GM12878 (cell line): Measurements from ENCODE around the gene SUSD2. TPM values are rescaled to one million over a fixed set of nuclear protein-coding genes. Genes with fewer than 3 reads are reported as not detected.

Experiments used
- ASH2L ChIP-seq: fragments of 300-600, 200-600 bp; sonication (generic); IDR thresholded peaks from 2 replicates; pipeline ENCODE4 v1.6.1; 2017; ENCODE audit warnings: low read depth, mild to moderate bottlenecking, borderline replicate concordance
- BCLAF1 ChIP-seq: fragments of 450-650 bp; IDR thresholded peaks from 2 replicates; pipeline ENCODE4 v1.6.1; 2017; ENCODE audit warnings: antibody characterized with exemption, mild to moderate bottlenecking, moderate library complexity
- FOXK2 ChIP-seq: fragments of 450-650 bp; IDR thresholded peaks from 2 replicates; pipeline ENCODE4 v1.6.1; 2017; ENCODE audit warnings: mild to moderate bottlenecking, moderate library complexity
- IKZF2 ChIP-seq, 2 experiments: fragments of 450-650 bp; IDR thresholded peaks; 2 replicates each; pipeline ENCODE4 v1.6.1; 2017; ENCODE audit warnings: mild to moderate bottlenecking in 2 of 2, moderate library complexity in 2 of 2
- IRF3 ChIP-seq: fragments of 450-650 bp; IDR thresholded peaks from 2 replicates; pipeline ENCODE4 v1.6.1; 2014; ENCODE audit warnings: mild to moderate bottlenecking
- MEF2A ChIP-seq: IDR thresholded peaks from 2 replicates; pipeline ENCODE4 v1.6.1; 2011; ENCODE audit warnings: low read depth, mild to moderate bottlenecking, low read length, moderate library complexity; ENCODE audit not compliant: insufficient read depth
- MEF2B ChIP-seq: fragments of 450-650 bp; IDR thresholded peaks from 2 replicates; pipeline ENCODE4 v1.6.1; 2018; ENCODE audit warnings: mild to moderate bottlenecking, moderate library complexity; ENCODE audit not compliant: partially characterized antibody, poor library complexity, severe bottlenecking
- MXI1 ChIP-seq: fragments of 150-350 bp; IDR thresholded peaks from 2 replicates; pipeline ENCODE4 v1.6.1; 2011; ENCODE audit warnings: low read depth, mild to moderate bottlenecking, inconsistent platforms, low read length, improper control_type of control experiment
- NFYB ChIP-seq: IDR thresholded peaks from 2 replicates; pipeline ENCODE4 v1.6.1; 2011; ENCODE audit warnings: low read depth, mild to moderate bottlenecking, low read length, improper control_type of control experiment, moderate library complexity; ENCODE audit not compliant: insufficient read depth
- NKRF ChIP-seq: fragments of 450-650 bp; conservative IDR thresholded peaks from 2 replicates; pipeline ENCODE4 v1.6.1; 2017; ENCODE audit warnings: mild to moderate bottlenecking, moderate library complexity
- SREBF1 ChIP-seq: IDR thresholded peaks from 2 replicates; pipeline ENCODE4 v1.6.1; 2012; ENCODE audit warnings: mild to moderate bottlenecking, low read length
- STAT3 ChIP-seq: IDR thresholded peaks from 2 replicates; pipeline ENCODE4 v1.6.1; 2011; ENCODE audit warnings: low read depth, low read length, improper control_type of control experiment
- polyA plus RNA-seq, 11 experiments: library from polyadenylated mRNA; depleted of rRNA in 4 of 11; unstranded in 6 of 11; stranded (reverse) in 5 of 11; fragments of >200 nt; fragmentation: Nextera tagmentation in 4 of 11; fragmentation: Illumina TruSeq in 1 of 11; extraction: Ambion mirVana in 4 of 11; extraction: Trizol in 1 of 11; gene quantifications; 1 replicate in 1 of 11; 2 replicates in 10 of 11; pipeline versions ENCODE4 v1.2.1 to v1.2.3, GENCODE V29; 2011 to 2016; ENCODE audit warnings: inconsistent platforms in 2 of 11, missing spikeins in 2 of 11, low read depth in 1 of 11
- total RNA-seq, 4 experiments: library from RNA; depleted of rRNA in 3 of 4; stranded (reverse); fragments of >200 nt in 3 of 4; fragmentation: Illumina TruSeq in 1 of 4; extraction: Trizol in 1 of 4; gene quantifications; 2 replicates each; pipeline versions ENCODE4 v1.2.1 to v1.2.3, GENCODE V29; 2013 to 2021
- TF ChIP-seq, protein P1 (sequence below): fragments of 150-350 bp; IDR thresholded peaks from 2 replicates; pipeline ENCODE4 v1.6.1; 2014; ENCODE audit warnings: mild to moderate bottlenecking, low read depth, low read length
- TF ChIP-seq, protein P2 (sequence below): IDR thresholded peaks from 2 replicates; pipeline ENCODE4 v1.6.1; 2011; ENCODE audit warnings: mild to moderate bottlenecking, low read depth, low read length, moderate library complexity; ENCODE audit not compliant: insufficient replicate concordance
- TF ChIP-seq, protein P3 (sequence below): IDR thresholded peaks from 2 replicates; pipeline ENCODE4 v1.6.1; 2011; ENCODE audit warnings: borderline replicate concordance, low read depth, mild to moderate bottlenecking, moderate library complexity, low read length; ENCODE audit not compliant: insufficient read depth, poor library complexity, severe bottlenecking

SUSD2 gene
- total and polyA plus RNA-seq, 10 of the 15 experiments (the other 5 are each of a cell fraction or from before 2014, with no cell fraction given) = 0.04 to 0.31 (median 0.11) TPM; not detected in 5

GRCh38 chr22:24156913-24157821 lies 24.1 kb upstream of the SUSD2 start (continued):
- peak; percentile 78 for TF ChIP-seq MEF2B
- TF ChIP-seq, protein P1, sequence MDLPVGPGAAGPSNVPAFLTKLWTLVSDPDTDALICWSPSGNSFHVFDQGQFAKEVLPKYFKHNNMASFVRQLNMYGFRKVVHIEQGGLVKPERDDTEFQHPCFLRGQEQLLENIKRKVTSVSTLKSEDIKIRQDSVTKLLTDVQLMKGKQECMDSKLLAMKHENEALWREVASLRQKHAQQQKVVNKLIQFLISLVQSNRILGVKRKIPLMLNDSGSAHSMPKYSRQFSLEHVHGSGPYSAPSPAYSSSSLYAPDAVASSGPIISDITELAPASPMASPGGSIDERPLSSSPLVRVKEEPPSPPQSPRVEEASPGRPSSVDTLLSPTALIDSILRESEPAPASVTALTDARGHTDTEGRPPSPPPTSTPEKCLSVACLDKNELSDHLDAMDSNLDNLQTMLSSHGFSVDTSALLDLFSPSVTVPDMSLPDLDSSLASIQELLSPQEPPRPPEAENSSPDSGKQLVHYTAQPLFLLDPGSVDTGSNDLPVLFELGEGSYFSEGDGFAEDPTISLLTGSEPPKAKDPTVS = no peak
- TF ChIP-seq NKRF = no peak; the same call in 1 of the 2 replicates
- no peak for TF ChIP-seq SREBF1
- TF ChIP-seq, protein P2, sequence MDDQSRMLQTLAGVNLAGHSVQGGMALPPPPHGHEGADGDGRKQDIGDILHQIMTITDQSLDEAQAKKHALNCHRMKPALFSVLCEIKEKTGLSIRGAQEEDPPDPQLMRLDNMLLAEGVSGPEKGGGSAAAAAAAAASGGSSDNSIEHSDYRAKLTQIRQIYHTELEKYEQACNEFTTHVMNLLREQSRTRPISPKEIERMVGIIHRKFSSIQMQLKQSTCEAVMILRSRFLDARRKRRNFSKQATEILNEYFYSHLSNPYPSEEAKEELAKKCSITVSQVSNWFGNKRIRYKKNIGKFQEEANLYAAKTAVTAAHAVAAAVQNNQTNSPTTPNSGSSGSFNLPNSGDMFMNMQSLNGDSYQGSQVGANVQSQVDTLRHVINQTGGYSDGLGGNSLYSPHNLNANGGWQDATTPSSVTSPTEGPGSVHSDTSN = no peak
- TF ChIP-seq MXI1 = peak; percentile 35; the same call in 1 of the 2 replicates
- TF ChIP-seq, protein P3, sequence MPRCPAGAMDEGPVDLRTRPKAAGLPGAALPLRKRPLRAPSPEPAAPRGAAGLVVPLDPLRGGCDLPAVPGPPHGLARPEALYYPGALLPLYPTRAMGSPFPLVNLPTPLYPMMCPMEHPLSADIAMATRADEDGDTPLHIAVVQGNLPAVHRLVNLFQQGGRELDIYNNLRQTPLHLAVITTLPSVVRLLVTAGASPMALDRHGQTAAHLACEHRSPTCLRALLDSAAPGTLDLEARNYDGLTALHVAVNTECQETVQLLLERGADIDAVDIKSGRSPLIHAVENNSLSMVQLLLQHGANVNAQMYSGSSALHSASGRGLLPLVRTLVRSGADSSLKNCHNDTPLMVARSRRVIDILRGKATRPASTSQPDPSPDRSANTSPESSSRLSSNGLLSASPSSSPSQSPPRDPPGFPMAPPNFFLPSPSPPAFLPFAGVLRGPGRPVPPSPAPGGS = peak; percentile 65
- TF ChIP-seq IRF3 = no peak
- peak; percentile 49 for TF ChIP-seq FOXK2
- TF ChIP-seq IKZF2 (IDR thresholded peaks at IDR 0.05) = peak; percentile 69 to 74
- TF ChIP-seq NFYB = peak; percentile 38; the same call in 1 of the 2 replicates
- no peak for TF ChIP-seq BCLAF1
- TF ChIP-seq STAT3 = no peak
- TF ChIP-seq ASH2L = no peak
- 0 out of 2 replicates have a peak, but pooled peaks have one; percentile 49 for TF ChIP-seq MEF2A
